HG02588 (cell line): ENCODE data around the gene THOC5.

Source experiments
- ATAC-seq: cut with Tn5 transposase; IDR thresholded peaks from one replicate; pipeline ENCODE4 v1.9.1; 2021; ENCODE audit warnings: mild to moderate bottlenecking, moderate library complexity; ENCODE audit not compliant: unreplicated experiment

THOC5 gene

DNA sequence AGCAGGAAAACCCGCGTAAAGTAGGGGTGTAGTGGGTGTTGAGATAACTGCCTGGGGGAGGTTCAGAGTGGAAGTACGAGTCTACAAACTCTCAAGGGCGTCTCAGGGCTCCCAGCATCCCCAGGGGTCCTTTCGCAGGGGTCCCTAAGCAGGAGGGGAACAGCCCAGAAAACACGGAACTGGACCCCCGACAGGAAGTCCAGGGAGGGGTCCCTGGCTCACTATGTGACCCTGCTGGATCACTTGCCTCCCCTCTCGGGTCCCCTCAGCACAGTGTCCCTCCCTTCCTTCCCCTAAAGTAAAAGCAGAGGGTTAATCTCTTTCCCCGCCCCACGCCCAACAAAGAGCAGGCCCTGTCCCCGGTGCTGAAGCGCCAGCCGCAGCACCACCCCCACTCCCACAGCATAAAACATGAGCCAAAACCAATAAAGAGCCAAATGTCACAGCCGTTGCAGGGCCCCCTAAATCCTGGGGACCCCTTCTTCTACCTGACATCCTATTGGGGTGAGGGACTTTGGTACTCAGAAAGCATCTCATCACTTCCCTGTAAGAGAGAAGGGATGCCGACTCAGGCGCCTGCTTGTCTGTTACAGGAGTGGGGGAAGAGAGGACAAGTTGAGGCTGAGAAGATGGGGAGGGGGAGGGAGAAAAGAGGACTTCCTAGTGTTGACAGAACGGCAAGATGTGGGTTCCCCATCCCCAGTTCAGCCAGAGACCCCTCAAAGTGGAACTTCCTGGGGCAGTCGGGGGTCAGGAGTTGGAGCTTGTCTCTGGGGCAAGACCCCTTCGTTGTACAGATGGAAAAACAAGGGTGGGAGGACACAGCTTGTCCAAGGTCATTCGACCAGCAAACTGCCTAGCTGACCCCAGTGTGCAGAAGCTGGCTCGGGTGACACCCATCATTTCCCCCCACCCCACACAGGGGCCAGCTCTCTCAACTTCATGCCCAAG is 75.0 kb downstream of the THOC5 start:
- ATAC-seq: no peak

DNA sequence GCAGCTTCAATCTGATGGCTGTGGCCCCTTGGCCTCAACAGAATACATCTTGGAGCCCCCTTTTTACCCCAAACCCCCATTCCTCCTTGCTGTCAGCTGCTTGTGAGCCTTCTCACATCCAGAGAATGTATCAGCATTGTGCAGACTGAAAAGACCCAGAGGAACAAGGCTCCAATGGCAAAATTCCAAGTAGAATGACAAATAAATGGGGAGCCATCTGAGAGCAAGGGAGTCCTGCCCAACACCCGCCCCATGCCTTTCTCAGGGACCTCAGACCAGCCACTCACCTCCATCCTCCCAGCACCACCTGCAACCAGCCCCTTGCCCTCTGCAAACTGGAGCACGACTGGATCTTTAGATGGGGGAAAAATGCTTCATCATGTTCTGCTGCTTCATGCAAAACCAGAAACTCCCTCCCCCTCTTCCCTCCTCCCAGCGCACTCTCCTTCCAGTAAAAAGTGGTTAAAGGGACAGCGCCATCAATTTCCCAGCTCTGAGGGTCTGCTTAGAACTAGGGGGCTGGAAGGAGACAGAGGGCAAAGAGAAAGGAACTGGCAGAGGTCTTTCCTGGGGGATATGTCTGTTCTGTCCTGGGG is 75.7 kb downstream of the THOC5 start:
- ATAC-seq: no peak

DNA sequence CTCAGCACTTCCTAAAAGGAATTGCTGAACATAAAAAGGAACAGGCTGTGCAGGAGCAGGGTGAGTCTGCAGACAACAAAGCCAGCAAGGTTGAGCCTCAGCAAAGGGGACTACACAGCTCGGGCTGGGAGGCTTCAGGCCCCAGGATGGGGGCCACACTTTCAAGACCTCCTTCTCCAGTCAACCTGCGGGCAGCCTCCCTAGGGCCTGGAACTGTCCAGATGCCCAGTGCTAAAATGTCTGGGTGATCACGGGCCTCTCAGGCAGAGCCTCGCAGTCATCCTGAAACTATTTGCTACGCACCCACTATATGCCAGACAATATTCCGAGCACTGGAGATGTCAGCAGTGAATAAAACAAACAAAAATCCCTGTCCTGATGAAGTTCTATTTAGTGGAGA is 77.4 kb downstream of the THOC5 start:
- no peak for ATAC-seq

DNA sequence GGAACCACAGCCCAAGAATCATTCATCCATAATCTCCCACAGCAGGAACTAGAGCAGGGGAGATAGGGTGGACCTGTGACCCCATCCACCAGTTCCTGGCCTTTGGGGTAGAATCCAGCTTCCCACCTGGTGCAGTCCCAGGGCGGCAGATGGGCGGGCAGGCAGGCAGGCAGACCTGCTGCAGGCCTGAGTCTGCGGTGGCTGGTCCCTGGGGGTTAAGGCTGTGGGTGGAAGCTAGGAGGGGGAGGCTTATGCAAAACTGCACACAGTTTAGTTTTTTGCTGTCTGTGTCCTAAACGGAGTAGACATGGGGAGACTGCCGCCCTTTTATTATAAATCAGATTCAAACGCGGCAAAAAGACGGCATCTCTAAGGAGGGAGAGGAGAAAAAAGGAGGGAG is 78.0 kb downstream of the THOC5 start:
- ATAC-seq: peak; percentile 76

DNA sequence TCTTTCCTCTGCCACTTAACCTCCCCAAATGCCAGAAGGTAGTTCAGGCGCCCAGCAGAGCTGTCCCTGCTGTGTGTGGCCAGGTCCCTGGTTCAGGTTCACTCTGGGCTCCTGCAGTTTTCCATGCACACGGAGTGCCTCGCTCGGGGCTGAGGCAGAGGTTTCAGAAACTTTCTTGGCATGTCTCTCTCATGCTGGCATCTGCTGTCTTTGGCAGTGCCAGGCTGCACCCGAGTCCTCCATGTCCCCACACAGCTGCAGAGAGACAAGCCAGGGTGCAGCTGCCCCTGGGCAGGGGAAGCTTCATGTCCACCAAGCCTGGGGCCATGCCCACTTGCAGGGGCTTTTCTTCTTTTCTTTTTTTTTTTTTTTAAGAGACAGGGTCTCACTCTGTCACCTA is 80.6 kb downstream of the THOC5 start:
- ATAC-seq: no peak

DNA sequence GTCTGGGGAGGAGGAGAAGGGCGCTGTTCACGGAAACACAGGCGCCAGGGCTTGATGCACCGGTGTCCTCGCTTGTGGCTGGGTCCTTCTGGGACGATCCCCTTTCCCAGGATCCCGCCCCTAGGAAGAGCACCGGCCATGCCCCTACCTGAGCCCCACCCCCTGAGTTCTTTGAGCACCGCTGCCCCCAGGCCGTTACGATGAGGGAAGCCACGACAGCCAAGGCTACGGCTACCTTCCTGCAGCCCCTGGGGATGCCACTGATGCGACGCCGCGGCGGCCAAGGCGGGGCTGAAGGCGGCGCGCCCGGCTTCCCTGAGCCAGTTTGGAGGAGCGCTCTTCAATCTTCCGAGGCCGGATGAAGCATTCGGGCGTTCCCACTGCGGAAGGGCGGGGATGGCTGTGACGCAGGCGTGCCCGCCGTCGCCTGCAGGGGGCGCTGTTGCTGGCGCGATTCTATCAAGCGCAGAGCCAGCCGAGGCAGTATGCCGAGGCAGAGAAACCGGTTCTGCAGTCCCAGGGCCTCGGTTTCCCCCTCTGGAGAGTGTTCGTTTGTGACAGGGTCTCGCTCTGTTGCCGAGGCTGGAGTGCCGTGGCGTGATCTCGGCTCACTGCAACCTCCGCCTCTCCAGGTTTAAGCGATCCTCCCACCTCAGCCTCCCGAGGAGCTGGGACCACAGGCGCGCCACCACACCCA is 83.2 kb downstream of the THOC5 start:
- no peak for ATAC-seq

DNA sequence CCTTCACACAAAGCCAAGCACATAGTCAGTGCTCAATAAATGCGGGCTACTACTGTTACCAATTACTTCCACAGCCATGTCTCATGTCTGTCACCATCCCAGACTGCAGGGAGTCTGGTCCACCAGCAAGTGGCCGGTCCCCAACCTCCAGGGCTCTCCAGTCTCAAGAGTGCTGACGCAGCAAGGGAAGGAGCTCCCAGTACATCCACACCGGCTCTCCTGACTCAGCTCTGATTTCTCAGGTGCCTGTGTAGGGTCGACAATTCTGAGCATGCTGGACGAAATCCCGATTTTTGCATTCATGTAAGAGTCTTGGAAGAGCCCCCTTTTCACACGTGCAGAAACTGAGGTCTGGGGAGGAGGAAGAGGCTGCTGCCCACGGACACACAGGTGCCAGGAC is 83.8 kb downstream of the THOC5 start:
- no peak for ATAC-seq

DNA sequence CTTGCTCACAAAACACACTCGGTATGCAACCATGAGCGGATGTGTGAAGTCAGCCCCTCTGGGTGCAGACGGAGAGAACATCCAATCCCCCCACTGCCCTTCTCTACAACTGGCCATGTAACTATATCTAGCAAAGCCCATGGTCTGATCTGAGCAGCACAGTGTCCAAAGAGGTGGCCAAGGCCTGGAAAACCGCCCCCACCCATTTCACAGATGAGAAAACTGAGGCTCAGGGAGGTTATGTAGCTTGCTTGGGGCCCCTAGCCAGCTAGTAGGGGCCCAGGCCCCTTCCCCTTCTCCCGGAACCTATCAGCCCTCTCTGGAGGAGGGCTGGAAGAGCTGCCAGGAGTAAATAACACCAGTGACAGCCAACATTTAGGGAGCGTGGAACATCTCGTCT is 89.0 kb downstream of the THOC5 start:
- ATAC-seq: no peak

DNA sequence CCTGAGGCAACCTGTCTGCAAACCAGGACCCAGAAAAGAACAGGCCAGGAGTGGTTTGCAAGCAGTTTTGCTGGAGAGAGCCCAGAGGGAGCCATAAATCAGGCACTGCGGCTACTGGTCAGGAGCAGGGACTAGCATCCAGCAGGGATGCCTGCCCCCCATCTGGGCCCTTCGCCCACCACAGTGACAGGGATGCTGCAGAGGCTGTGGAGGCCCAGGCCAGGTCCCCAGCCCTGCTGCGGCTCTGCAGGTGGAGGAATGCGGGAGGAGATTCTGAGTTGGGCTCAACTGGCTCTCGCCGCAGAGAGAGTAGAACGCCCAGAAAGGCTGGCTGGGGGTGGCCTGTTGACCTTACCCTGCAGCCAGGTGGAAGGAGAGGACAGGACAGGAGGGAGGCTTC is 89.9 kb downstream of the THOC5 start:
- no peak for ATAC-seq

DNA sequence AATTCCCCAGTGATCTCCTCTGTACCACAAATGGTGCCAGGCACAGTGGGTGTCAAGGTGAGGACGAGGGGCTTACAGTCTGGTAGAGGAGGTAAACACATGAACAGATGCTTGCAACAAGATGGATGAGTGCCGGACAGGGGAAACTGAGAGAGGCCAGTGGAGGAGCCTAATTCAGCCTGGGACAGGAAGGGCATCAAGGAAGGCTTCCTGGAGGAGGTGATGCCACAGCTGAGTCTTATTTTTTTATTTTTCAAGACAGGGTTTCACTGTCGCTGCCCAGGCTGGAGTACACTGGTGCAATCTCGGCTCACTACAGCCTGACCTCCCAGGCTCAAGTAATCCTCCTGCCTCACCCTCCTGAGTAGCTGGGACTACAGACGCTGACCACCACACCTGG is 92.3 kb downstream of the THOC5 start:
- no peak for ATAC-seq

DNA sequence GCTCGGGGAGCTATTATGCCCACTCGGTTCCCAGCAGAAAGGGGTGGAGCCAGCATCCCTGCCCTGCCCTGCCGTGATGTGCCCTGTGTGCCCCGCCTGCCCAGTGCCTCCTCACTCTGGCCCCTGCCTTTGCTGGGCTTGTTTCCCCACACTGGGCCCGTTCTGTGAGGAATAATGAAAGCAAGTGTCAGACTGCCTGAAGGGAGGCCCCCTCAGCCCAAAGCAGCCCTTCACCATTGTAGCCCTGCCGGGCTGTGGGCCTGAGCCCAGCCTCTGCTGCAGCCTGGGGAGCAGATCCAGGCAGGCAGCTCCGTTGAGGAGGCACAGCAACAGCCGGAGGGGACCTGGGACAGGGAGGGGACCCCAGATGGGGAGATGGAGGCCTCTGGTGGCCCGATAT is 93.8 kb downstream of the THOC5 start:
- ATAC-seq: no peak

DNA sequence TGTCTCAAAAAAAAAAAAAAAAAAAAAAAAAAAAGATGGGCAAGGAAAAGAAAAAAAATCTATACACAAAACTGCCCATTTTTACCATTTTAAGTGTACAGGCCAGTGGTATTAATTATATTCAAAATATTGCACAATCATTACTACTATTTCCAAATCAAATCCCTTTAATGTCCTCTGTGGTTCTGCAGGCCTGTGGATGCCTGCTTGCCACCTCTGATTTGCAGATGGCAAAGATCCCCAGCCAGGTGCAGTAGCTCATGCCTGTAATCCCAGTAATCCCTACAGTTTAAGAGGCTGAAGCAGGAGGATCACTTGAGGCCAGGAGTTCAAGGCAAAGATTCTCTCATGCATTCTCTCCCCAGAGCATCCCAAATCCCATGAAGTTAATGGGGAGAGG is 95.0 kb downstream of the THOC5 start:
- ATAC-seq: no peak

DNA sequence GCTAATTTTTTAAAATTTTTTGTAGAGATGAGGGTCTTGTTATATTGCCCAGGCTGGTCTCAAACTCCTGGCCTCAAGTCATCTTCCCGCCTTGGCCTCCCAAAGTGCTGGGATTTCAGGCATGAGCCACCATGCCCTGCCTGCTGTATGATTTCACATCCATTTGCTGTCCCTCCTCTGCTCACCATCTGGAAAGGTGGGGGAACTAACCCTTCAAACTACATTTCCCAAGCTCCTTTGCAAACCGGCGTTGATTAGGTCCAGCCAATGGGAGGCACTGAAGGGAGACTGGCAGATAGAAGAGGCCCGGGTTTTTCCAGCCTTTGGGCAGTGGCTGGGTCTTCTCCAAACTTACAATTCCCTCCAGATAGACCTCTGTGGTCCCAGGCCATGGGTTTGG is 95.8 kb downstream of the THOC5 start:
- no peak for ATAC-seq

DNA sequence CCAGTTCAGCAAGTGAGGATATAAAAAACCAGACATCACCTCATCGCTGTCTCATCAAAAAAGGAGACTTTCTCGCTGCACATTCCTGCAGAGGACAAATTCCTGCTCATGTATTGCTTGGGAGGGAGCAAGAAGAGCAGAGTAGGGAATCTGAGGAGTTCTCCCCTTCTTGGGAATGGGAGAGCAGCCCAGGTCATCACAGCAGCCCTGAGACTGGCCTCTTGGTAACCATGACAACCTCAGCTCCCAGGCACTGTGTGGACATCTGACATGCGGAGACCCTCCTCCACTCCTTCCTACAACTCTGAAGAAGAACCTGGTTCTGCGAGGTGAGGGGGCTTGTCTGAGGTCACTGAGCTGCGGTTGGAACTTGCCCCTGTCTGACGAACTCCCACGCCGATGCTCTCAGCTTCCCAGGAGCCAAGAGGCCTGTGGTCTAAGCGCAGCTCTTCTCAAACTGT is 97.3 kb downstream of the THOC5 start:
- ATAC-seq: no peak
